Measurements from ENCODE around the gene AFG1L. TPM values are rescaled to one million over a fixed set of nuclear protein-coding genes. Genes with fewer than 3 reads are reported as not detected.

AFG1L gene
- total and polyA plus RNA-seq, 4 donors: 2.7 to 2.8 (median 2.7) TPM

GRCh38 chr6:108277295-108277694, 17.6 kb upstream of the AFG1L start (continued):
- no peak for TF ChIP-seq JUND (IDR thresholded peaks at IDR 0.05)
- no peak for TF ChIP-seq FOXA1 (IDR thresholded peaks at IDR 0.05)
- TF ChIP-seq ZBTB33 (IDR thresholded peaks at IDR 0.05): no peak
- no peak for TF ChIP-seq TAF1 (conservative IDR thresholded peaks at IDR 0.05)

DNA sequence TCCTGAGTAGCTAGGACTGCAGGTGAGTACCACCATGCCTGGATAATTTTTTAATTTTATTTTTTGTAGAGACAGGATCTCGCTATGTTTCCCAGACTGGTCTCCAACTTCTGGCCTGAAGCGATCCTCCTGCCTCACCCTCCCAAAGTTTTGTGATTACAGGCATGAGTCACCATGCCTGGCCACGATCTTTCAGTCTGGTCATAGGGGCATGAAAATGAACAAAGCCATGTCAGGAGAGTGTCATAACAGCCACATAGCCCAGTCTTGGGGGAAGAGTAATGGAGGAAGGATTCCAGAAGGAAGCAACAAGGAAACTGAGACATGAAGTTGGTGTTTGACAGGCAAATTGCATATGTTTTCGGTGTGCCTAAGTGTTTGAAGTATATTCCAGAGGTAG, 17.0 kb upstream of the AFG1L start:
- H3K27me3 ChIP-seq (ENCODE audit: control insufficient read depth in 4 of 4, insufficient read depth in 4 of 4, low read length in 3 of 4): no peaks in the 10 kb centered on the region
- no peak overlapping the region for H3K4me3 ChIP-seq (ENCODE audit: low read depth in 1 of 3, low read length in 3 of 3)
- H3K9me3 ChIP-seq (ENCODE audit: control insufficient read depth in 4 of 4, low read length in 3 of 4): no peaks in the 10 kb centered on the region
- TF ChIP-seq, protein P1, sequence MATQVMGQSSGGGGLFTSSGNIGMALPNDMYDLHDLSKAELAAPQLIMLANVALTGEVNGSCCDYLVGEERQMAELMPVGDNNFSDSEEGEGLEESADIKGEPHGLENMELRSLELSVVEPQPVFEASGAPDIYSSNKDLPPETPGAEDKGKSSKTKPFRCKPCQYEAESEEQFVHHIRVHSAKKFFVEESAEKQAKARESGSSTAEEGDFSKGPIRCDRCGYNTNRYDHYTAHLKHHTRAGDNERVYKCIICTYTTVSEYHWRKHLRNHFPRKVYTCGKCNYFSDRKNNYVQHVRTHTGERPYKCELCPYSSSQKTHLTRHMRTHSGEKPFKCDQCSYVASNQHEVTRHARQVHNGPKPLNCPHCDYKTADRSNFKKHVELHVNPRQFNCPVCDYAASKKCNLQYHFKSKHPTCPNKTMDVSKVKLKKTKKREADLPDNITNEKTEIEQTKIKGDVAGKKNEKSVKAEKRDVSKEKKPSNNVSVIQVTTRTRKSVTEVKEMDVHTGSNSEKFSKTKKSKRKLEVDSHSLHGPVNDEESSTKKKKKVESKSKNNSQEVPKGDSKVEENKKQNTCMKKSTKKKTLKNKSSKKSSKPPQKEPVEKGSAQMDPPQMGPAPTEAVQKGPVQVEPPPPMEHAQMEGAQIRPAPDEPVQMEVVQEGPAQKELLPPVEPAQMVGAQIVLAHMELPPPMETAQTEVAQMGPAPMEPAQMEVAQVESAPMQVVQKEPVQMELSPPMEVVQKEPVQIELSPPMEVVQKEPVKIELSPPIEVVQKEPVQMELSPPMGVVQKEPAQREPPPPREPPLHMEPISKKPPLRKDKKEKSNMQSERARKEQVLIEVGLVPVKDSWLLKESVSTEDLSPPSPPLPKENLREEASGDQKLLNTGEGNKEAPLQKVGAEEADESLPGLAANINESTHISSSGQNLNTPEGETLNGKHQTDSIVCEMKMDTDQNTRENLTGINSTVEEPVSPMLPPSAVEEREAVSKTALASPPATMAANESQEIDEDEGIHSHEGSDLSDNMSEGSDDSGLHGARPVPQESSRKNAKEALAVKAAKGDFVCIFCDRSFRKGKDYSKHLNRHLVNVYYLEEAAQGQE (IDR thresholded peaks at IDR 0.05): no peak
- TF ChIP-seq MAX (IDR thresholded peaks at IDR 0.05) (no peak), YY1 (IDR thresholded peaks at IDR 0.05) (no peak), RXRA (IDR thresholded peaks at IDR 0.05) (no peak), HNF4G (IDR thresholded peaks at IDR 0.05) (no peak), NR2F2 (IDR thresholded peaks at IDR 0.05) (no peak), SP1 (IDR thresholded peaks at IDR 0.05) (no peak), EGR1 (IDR thresholded peaks at IDR 0.05; ENCODE audit: low read depth in 2 of 2) (no peak), RAD21 (IDR thresholded peaks at IDR 0.05) (no peak), ATF3 (IDR thresholded peaks at IDR 0.05) (no peak), JUND (IDR thresholded peaks at IDR 0.05) (no peak), TAF1 (conservative IDR thresholded peaks at IDR 0.05) (no peak), HNF4A (conservative IDR thresholded peaks at IDR 0.05) (no peak), GABPA (IDR thresholded peaks at IDR 0.05 in 1 of 2, conservative IDR thresholded peaks at IDR 0.05 in 1 of 2) (no peak), FOXA1 (IDR thresholded peaks at IDR 0.05) (no peak), ZBTB33 (IDR thresholded peaks at IDR 0.05) (no peak), FOXA2 (IDR thresholded peaks at IDR 0.05) (no peak)
- TF ChIP-seq, protein P2, sequence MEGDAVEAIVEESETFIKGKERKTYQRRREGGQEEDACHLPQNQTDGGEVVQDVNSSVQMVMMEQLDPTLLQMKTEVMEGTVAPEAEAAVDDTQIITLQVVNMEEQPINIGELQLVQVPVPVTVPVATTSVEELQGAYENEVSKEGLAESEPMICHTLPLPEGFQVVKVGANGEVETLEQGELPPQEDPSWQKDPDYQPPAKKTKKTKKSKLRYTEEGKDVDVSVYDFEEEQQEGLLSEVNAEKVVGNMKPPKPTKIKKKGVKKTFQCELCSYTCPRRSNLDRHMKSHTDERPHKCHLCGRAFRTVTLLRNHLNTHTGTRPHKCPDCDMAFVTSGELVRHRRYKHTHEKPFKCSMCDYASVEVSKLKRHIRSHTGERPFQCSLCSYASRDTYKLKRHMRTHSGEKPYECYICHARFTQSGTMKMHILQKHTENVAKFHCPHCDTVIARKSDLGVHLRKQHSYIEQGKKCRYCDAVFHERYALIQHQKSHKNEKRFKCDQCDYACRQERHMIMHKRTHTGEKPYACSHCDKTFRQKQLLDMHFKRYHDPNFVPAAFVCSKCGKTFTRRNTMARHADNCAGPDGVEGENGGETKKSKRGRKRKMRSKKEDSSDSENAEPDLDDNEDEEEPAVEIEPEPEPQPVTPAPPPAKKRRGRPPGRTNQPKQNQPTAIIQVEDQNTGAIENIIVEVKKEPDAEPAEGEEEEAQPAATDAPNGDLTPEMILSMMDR (IDR thresholded peaks at IDR 0.05; ENCODE audit: low read depth, low read length, missing input control): no peak
- DNase-seq (ENCODE audit: low spot score): no peak
- H3K27ac ChIP-seq (ENCODE audit: low read depth in 1 of 2, low read length in 2 of 2): no peak overlapping the region
- no peaks in the 10 kb centered on the region for H3K36me3 ChIP-seq (ENCODE audit: control insufficient read depth in 4 of 4, insufficient read depth in 3 of 4, low read depth in 1 of 4, low read length in 3 of 4)
- H3K4me1 ChIP-seq (ENCODE audit: control insufficient read depth in 4 of 4, insufficient read depth in 4 of 4, low read length in 3 of 4): no peaks in the 10 kb centered on the region
- no peak overlapping the region for H3K9ac ChIP-seq (ENCODE audit: low read depth in 1 of 2, low read length in 2 of 2)
- WGBS: 88% methylated on average over 4 of the region's 4 CpGs

Measured in liver (tissue), 9 donors.